H9 (cell line): Measurements from ENCODE around the gene ERCC6L2. TPM values are rescaled to one million over a fixed set of nuclear protein-coding genes. Genes with fewer than 3 reads are reported as not detected.

Experiments used
- DNase-seq: peaks from one replicate; pipeline ENCODE4 v3.0.0-alpha.2; 2017
- H2AFZ ChIP-seq: one replicate; pipeline ENCODE4 v1.6.1; 2013; ENCODE audit warnings: mild to moderate bottlenecking, low read length, control low read depth, moderate library complexity
- H2AK5ac ChIP-seq: 2 replicates; pipeline ENCODE4 v1.6.1; 2013; ENCODE audit warnings: low read length, control low read depth, mixed read lengths; ENCODE audit not compliant: insufficient read length
- H2BK120ac ChIP-seq: one replicate; pipeline ENCODE4 v1.6.1; 2013; ENCODE audit warnings: low read depth, mild to moderate bottlenecking, low read length, control low read depth, inconsistent platforms; ENCODE audit not compliant: poor library complexity, severe bottlenecking
- H2BK12ac ChIP-seq: 2 replicates; pipeline ENCODE4 v1.6.1; 2013; ENCODE audit warnings: low read length, control low read depth, mixed read lengths, low read depth; ENCODE audit not compliant: insufficient read length
- H2BK15ac ChIP-seq: 2 replicates; pipeline ENCODE4 v1.6.1; 2013; ENCODE audit warnings: low read depth, low read length, control low read depth
- H2BK20ac ChIP-seq: one replicate; pipeline ENCODE4 v1.6.1; 2013; ENCODE audit warnings: low read depth, mild to moderate bottlenecking, low read length, control low read depth, inconsistent platforms; ENCODE audit not compliant: poor library complexity, severe bottlenecking
- H2BK5ac ChIP-seq: 2 replicates; pipeline ENCODE4 v1.6.1; 2013; ENCODE audit warnings: low read length, control low read depth, mixed read lengths; ENCODE audit not compliant: insufficient read length
- H3K14ac ChIP-seq: 2 replicates; pipeline ENCODE4 v1.6.1; 2013; ENCODE audit warnings: low read length, control low read depth; ENCODE audit not compliant: insufficient read depth
- H3K18ac ChIP-seq: 2 replicates; pipeline ENCODE4 v1.6.1; 2013; ENCODE audit warnings: low read depth, mild to moderate bottlenecking, mixed read lengths, low read length, control low read depth; ENCODE audit not compliant: insufficient read length
- H3K23ac ChIP-seq: 2 replicates; pipeline ENCODE4 v1.6.1; 2013; ENCODE audit warnings: low read length, control low read depth, mixed read lengths, low read depth; ENCODE audit not compliant: insufficient read length
- H3K23me2 ChIP-seq: 2 replicates; pipeline ENCODE4 v1.6.1; 2013; ENCODE audit warnings: low read depth, mild to moderate bottlenecking, mixed read lengths, low read length, control low read depth; ENCODE audit not compliant: insufficient read length, poor library complexity, severe bottlenecking
- H3K27ac ChIP-seq: 2 replicates; pipeline ENCODE4 v1.5.1; 2013; ENCODE audit warnings: low read length, control low read depth, mixed read lengths, low read depth; ENCODE audit not compliant: insufficient read length
- H3K27me3 ChIP-seq: 2 replicates; pipeline ENCODE4 v1.6.1; 2013; ENCODE audit warnings: low read length, control low read depth, inconsistent platforms; ENCODE audit not compliant: insufficient read depth
- H3K4ac ChIP-seq: 2 replicates; pipeline ENCODE4 v1.6.1; 2013; ENCODE audit warnings: low read depth, mild to moderate bottlenecking, control low read depth, inconsistent platforms, low read length, moderate library complexity
- H3K4me1 ChIP-seq: 2 replicates; pipeline ENCODE4 v1.6.1; 2013; ENCODE audit warnings: low read length, control low read depth, inconsistent platforms; ENCODE audit not compliant: insufficient read depth
- H3K4me2 ChIP-seq: 2 replicates; pipeline ENCODE4 v1.6.1; 2013; ENCODE audit warnings: low read length, control low read depth, mixed read lengths; ENCODE audit not compliant: insufficient read length, insufficient read depth
- H3K56ac ChIP-seq: 2 replicates; pipeline ENCODE4 v1.6.1; 2013; ENCODE audit warnings: low read depth, mild to moderate bottlenecking, mixed read lengths, low read length, control low read depth; ENCODE audit not compliant: insufficient read length
- H3K79me1 ChIP-seq: 2 replicates; pipeline ENCODE4 v1.6.1; 2013; ENCODE audit warnings: low read depth, mild to moderate bottlenecking, moderate library complexity, low read length, control low read depth, inconsistent platforms; ENCODE audit not compliant: insufficient read depth, poor library complexity, severe bottlenecking
- H3K79me2 ChIP-seq: 2 replicates; pipeline ENCODE4 v1.6.1; 2013; ENCODE audit warnings: low read length, control low read depth, inconsistent platforms; ENCODE audit not compliant: insufficient read depth
- H3K9ac ChIP-seq: 2 replicates; pipeline ENCODE4 v1.6.1; 2013; ENCODE audit warnings: low read length, control low read depth, mixed read lengths; ENCODE audit not compliant: insufficient read length; ENCODE audit errors: extremely low read depth
- H3K9me3 ChIP-seq: one replicate; pipeline ENCODE4 v1.6.1; 2013; ENCODE audit warnings: low read depth, low read length, inconsistent platforms; ENCODE audit not compliant: control insufficient read depth
- H3T11ph ChIP-seq: one replicate; pipeline ENCODE4 v1.6.1; 2013; ENCODE audit warnings: mild to moderate bottlenecking, low read length, control low read depth, inconsistent platforms
- H4K20me1 ChIP-seq: one replicate; pipeline ENCODE4 v1.6.1; 2013; ENCODE audit not compliant: control insufficient read depth, insufficient read length, insufficient read depth
- H4K5ac ChIP-seq: 2 replicates; pipeline ENCODE4 v1.6.1; 2013; ENCODE audit warnings: low read depth, mild to moderate bottlenecking, mixed read lengths, low read length, control low read depth; ENCODE audit not compliant: insufficient read length
- H4K8ac ChIP-seq: replicated peaks from 2 replicates; pipeline ENCODE4 v1.6.1; 2013; ENCODE audit warnings: low read length, control low read depth, mixed read lengths, low read depth; ENCODE audit not compliant: insufficient read length
- H4K91ac ChIP-seq: 2 replicates; pipeline ENCODE4 v1.6.1; 2013; ENCODE audit warnings: low read depth, mild to moderate bottlenecking, moderate library complexity, mixed read lengths, low read length, control low read depth; ENCODE audit not compliant: insufficient read length
- H3K27ac Mint-ChIP-seq, 3 experiments: 2 replicates in 2 of 3; 3 replicates in 1 of 3; pipeline ENCODE4 v1.8.0; 2020 to 2021; ENCODE audit warnings: mixed read lengths in 3 of 3, mild to moderate bottlenecking in 1 of 3, moderate library complexity in 1 of 3
- H3K27me3 Mint-ChIP-seq: 2 replicates; pipeline ENCODE4 v1.8.0; 2021; ENCODE audit warnings: low read depth, mild to moderate bottlenecking, moderate library complexity, mixed read lengths
- H3K36me3 Mint-ChIP-seq, 3 experiments: 2 replicates in 2 of 3; 3 replicates in 1 of 3; pipeline ENCODE4 v1.8.0; 2020 to 2021; ENCODE audit warnings: low read depth in 3 of 3, mixed read lengths in 3 of 3; ENCODE audit not compliant: insufficient read depth in 1 of 3
- H3K4me1 Mint-ChIP-seq, 2 experiments: 2 replicates each; pipeline ENCODE4 v1.8.0; 2020; ENCODE audit warnings: mixed read lengths in 2 of 2
- H3K4me3 Mint-ChIP-seq, 2 experiments: 2 replicates in 1 of 2; 3 replicates in 1 of 2; pipeline ENCODE4 v1.8.0; 2020 to 2021; ENCODE audit warnings: mild to moderate bottlenecking in 2 of 2, mixed read lengths in 2 of 2, moderate library complexity in 1 of 2
- H3K9me3 Mint-ChIP-seq, 2 experiments: 2 replicates in 1 of 2; 3 replicates in 1 of 2; pipeline ENCODE4 v1.8.0; 2020; ENCODE audit warnings: mild to moderate bottlenecking in 2 of 2, mixed read lengths in 2 of 2, moderate library complexity in 1 of 2
- WGBS: extraction: QIAGEN DNeasy Blood & Tissue Kit; methylation state at CpG from one replicate; pipeline ENCODE4 v1.1.7; 2013; ENCODE audit warnings: missing lambda C conversion rate, low lambda C conversion rate, mixed read lengths; ENCODE audit not compliant: insufficient read length; ENCODE audit errors: extremely low coverage; 5-methylcytosine and 5-hydroxymethylcytosine counted together
- total RNA-seq: library from RNA; stranded (reverse); gene quantifications from 2 replicates; pipeline ENCODE4 v1.2.1, GENCODE V29; 2021
- TF ChIP-seq, protein P1 (sequence below): fragments of 200-600 bp; sonication (generic); conservative IDR thresholded peaks from 3 replicates; pipeline ENCODE4 v1.8.0; 2021; ENCODE audit warnings: antibody characterized with exemption, mild to moderate bottlenecking

Gene ERCC6L2
- total RNA-seq, 1 experiment from 2014 or later = 57.7 TPM

GRCh38 chr9:95923794-95924193 lies 48.3 kb downstream of the ERCC6L2 start:
- H3K9me3 ChIP-seq = no peaks in the 10 kb centered on the region
- H3K18ac ChIP-seq = no peak overlapping the region
- no peak overlapping the region for H2BK20ac ChIP-seq
- TF ChIP-seq, protein P1, sequence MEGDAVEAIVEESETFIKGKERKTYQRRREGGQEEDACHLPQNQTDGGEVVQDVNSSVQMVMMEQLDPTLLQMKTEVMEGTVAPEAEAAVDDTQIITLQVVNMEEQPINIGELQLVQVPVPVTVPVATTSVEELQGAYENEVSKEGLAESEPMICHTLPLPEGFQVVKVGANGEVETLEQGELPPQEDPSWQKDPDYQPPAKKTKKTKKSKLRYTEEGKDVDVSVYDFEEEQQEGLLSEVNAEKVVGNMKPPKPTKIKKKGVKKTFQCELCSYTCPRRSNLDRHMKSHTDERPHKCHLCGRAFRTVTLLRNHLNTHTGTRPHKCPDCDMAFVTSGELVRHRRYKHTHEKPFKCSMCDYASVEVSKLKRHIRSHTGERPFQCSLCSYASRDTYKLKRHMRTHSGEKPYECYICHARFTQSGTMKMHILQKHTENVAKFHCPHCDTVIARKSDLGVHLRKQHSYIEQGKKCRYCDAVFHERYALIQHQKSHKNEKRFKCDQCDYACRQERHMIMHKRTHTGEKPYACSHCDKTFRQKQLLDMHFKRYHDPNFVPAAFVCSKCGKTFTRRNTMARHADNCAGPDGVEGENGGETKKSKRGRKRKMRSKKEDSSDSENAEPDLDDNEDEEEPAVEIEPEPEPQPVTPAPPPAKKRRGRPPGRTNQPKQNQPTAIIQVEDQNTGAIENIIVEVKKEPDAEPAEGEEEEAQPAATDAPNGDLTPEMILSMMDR = no peak
- no peak overlapping the region for H2AFZ ChIP-seq
- H3K56ac ChIP-seq = no peak overlapping the region
- no peak overlapping the region for H3K27ac ChIP-seq
- Mint-ChIP-seq H3K9me3 (peaks cover 3 to 9% of the 10 kb centered on the region in 2 experiments; a peak in 4 of 5 replicates), H3K36me3 (peaks cover 29 to 64% (median 51%) of the 10 kb centered on the region in 3 experiments), H3K4me1 (peaks cover 10 to 12% of the 10 kb centered on the region in 2 experiments), H3K4me3 (no peak overlapping the region), H3K27ac (no peak overlapping the region), H3K27me3 (no peaks in the 10 kb centered on the region)
- no peak overlapping the region for H3K14ac ChIP-seq
- H2BK5ac ChIP-seq = no peak overlapping the region
- WGBS = no CpG with 5 or more reads among the region's 2 CpGs
- no peak for DNase-seq
- H2AK5ac ChIP-seq = no peak overlapping the region
- no peak overlapping the region for H2BK15ac ChIP-seq
- no peaks in the 10 kb centered on the region for H3K79me2 ChIP-seq
- H4K91ac ChIP-seq = no peak overlapping the region
- H3K23me2 ChIP-seq = no peaks in the 10 kb centered on the region
- no peaks in the 10 kb centered on the region for H3K4me1 ChIP-seq
- H3K4ac ChIP-seq = no peak overlapping the region
- no peak overlapping the region for H2BK120ac ChIP-seq
- H3T11ph ChIP-seq = no peak overlapping the region
- H4K20me1 ChIP-seq = no peaks in the 10 kb centered on the region
- H4K8ac ChIP-seq = no peak overlapping the region
- no peak overlapping the region for H2BK12ac ChIP-seq
- H4K5ac ChIP-seq = no peak overlapping the region
- no peaks in the 10 kb centered on the region for H3K79me1 ChIP-seq
- no peak overlapping the region for H3K23ac ChIP-seq
- no peak overlapping the region for H3K4me2 ChIP-seq
- no peak overlapping the region for H3K9ac ChIP-seq
- no peaks in the 10 kb centered on the region for H3K27me3 ChIP-seq
